Activated CD4-positive, alpha-beta memory T cell treated with anti-CD3 and anti-CD28 coated beads, Interleukin-2, amount 10 ng/mL, durations not matched to agents 7 days and 5 days (primary cell): Measurements from ENCODE around the gene TSPEAR. TPM values are rescaled to one million over a fixed set of nuclear protein-coding genes. Genes with fewer than 3 reads are reported as not detected.

ENCODE experiments used
- CTCF ChIA-PET: fragments of 350-600 bp; sonication (Branson Sonifier 250); formaldehyde crosslinking; loops from one replicate; lab custom pipeline; 2021; ENCODE audit warnings: antibody characterized with exemption, inconsistent platforms; lab: Charles Lee
- POLR2A ChIA-PET: fragments of 350-600 bp; sonication (Branson Sonifier 250); formaldehyde crosslinking; loops from one replicate; lab custom pipeline; 2021; ENCODE audit warnings: antibody characterized with exemption; lab: Charles Lee
- DNase-seq: peaks from one replicate; pipeline ENCODE4 v3.0.0-alpha.2; 2020
- H3K27ac Mint-ChIP-seq: one replicate; pipeline ENCODE4 v1.8.0; 2021; ENCODE audit warnings: mild to moderate bottlenecking, mixed read lengths
- H3K27me3 Mint-ChIP-seq: one replicate; pipeline ENCODE4 v1.8.0; 2021; ENCODE audit warnings: mixed read lengths
- H3K36me3 Mint-ChIP-seq: one replicate; pipeline ENCODE4 v1.8.0; 2021; ENCODE audit warnings: low read depth, mixed read lengths
- H3K4me1 Mint-ChIP-seq: one replicate; pipeline ENCODE4 v1.8.0; 2021; ENCODE audit warnings: mixed read lengths
- H3K4me3 Mint-ChIP-seq: one replicate; pipeline ENCODE4 v1.8.0; 2021; ENCODE audit warnings: mild to moderate bottlenecking, mixed read lengths
- H3K9me3 Mint-ChIP-seq: one replicate; pipeline ENCODE4 v1.8.0; 2021; ENCODE audit warnings: mixed read lengths
- total RNA-seq, 2 experiments: library from RNA; stranded (reverse); gene quantifications; one replicate each; pipeline ENCODE4 v1.2.3, GENCODE V29; 2021

The TSPEAR gene
- total RNA-seq, 2 experiments from 2014 or later = not detected

DNA sequence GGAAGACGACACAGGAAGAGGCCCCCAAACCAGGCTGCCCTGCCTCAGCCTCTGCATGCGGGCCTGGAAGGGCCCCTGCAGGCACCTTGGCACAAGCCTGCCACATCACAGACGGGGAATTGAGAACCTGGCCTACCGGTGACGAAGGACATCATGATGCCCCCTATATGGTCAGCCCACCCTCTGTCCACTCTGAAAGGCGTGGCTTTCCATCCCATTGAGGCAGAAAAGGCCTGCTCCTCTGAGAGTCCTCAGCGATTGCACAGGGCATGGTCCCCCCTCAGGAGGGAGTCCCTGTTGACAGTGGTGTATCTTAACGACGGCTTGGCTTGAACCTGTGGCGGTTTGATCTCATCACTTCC lies 182.8 kb downstream of the TSPEAR start:
- DNase-seq = no peak

DNA sequence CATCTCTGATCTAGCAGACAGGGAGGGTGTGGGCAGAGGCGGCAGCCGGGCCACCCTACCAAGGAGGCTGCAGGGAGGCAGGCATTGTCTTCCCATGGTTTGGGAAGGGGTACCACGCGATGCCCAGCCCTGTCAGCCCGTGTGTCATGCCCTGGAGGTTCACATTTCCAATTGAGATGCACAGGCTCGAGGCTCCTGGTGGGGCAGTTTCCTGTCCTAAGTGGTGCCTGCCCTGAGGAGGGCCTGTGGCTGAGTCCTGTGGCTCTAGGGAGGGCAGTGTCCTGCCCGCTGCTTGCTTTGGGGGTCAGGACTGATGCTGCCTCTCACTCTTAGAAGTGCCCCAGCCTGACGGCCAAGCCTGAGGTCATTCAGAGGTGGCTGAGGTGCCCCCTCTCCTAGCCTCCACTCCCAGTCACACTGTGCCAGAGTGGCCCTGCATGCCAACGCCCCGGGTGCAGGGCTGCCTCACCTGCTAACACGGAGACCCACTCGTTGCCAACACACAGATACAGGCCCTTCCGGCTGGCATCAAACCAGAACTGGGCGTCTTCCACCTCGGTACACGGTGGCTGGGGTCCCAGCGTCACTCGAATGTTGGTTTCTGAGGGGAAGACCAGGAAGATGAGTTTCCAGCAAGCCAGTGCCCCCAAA lies 183.3 kb downstream of the TSPEAR start:
- H3K4me1 Mint-ChIP-seq = no peaks in the 10 kb centered on the region
- H3K27me3 Mint-ChIP-seq = no peaks in the 10 kb centered on the region
- no peak for DNase-seq
- CTCF ChIA-PET = no interaction called here
- no peaks in the 10 kb centered on the region for H3K36me3 Mint-ChIP-seq
- H3K4me3 Mint-ChIP-seq = no peak overlapping the region
- H3K27ac Mint-ChIP-seq = no peak overlapping the region
- POLR2A ChIA-PET = no interaction called here
- H3K9me3 Mint-ChIP-seq = no peaks in the 10 kb centered on the region

More for the DNA sequence above, 182.8 kb downstream of the TSPEAR start:
- POLR2A ChIA-PET = no interaction called here
- no peaks in the 10 kb centered on the region for H3K4me1 Mint-ChIP-seq
- H3K27me3 Mint-ChIP-seq = no peaks in the 10 kb centered on the region
- H3K27ac Mint-ChIP-seq = no peak overlapping the region
- H3K9me3 Mint-ChIP-seq = no peaks in the 10 kb centered on the region
- CTCF ChIA-PET = no interaction called here
- H3K36me3 Mint-ChIP-seq = no peaks in the 10 kb centered on the region
- H3K4me3 Mint-ChIP-seq = no peak overlapping the region

DNA sequence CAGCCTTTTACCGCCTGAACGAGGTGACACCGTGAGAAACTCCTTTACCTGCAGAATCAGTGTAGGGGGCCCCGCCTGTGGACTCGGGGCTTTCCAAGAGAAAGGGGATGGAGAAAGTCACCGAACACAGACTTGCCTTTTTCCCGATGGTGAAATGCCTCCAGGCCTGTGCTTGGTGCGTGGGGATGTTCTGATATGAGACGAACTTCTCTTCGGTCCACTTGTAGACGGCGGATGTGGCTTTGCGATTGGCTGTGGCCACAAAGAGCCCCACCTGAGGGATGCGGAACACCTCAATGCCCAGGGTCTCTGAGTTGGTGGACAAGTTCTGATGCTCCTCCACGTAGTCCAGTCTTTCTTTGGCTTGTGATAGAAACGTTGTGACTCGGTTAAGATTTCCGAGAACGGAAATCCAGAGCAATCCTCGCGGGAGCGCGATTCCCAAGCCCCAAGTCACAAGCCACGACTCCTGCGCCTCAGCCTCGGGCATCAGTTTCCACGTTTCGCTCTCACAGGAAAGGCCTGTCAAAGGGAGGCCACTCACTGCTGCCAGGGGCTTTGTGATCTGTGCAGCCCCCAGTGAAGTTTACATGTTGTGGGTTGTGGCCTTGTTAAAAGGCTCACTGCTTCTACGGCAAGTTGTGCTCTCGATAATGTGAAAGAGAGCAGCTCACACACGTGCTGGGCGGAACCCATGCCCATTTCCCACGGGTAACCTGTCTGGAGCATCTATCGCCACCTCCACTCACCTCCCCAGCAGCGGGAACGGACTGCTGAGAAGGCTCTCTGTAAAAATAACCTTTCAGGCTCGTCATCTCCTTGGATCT lies 184.0 kb downstream of the TSPEAR start:
- ChIA-PET POLR2A (no interaction called here), CTCF (no interaction called here)
- Mint-ChIP-seq H3K4me3 (no peak overlapping the region), H3K36me3 (no peaks in the 10 kb centered on the region), H3K4me1 (no peaks in the 10 kb centered on the region), H3K27ac (no peak overlapping the region), H3K9me3 (no peaks in the 10 kb centered on the region), H3K27me3 (no peaks in the 10 kb centered on the region)
- DNase-seq = no peak

DNA sequence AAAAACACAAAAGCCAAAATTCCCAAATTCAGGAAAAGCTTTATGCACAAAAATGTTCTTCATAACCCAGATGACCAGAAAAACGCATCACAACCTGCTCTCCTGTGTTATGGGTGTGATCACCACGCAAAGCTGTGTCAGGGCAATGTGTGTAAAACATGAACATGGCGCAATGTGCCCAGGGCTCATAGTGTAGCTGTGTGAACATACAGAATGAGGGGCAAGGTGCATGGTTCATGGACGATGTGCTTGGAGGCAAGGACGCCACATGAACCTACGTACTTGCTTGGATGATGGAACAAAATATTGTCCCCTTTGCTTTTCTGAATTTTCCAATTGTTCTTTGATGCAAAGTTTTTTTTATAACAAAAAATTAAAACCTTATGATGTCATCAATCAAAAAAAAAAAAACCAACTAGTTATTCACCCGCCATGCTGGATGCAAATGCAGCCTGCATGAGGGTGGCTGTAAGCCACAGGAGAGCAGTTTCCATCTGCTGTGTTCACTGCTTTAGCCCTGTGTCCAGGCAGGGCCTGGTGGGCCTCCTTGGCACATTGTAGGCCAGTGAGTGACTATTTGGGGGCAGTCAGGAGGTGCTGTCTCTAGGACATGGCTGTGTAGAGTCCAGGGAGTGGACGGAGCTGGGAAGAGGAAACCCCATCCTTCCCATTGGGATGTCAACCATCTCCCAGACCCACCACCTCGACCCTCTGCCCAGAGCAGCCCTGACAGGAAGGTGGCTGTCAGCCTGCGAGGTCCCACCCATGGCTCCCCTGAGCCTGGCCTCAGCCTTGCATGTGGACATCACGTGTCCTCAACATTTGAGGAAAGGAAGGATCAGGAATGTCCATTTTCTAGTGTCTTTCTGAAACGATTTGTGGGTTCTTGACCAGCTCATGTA lies 185.0 kb downstream of the TSPEAR start:
- no peaks in the 10 kb centered on the region for H3K36me3 Mint-ChIP-seq
- no peak for DNase-seq
- POLR2A ChIA-PET = no interaction called here
- no peaks in the 10 kb centered on the region for H3K27me3 Mint-ChIP-seq
- no peak overlapping the region for H3K27ac Mint-ChIP-seq
- CTCF ChIA-PET = no interaction called here
- H3K4me3 Mint-ChIP-seq = no peak overlapping the region
- H3K4me1 Mint-ChIP-seq = no peaks in the 10 kb centered on the region
- H3K9me3 Mint-ChIP-seq = no peaks in the 10 kb centered on the region

DNA sequence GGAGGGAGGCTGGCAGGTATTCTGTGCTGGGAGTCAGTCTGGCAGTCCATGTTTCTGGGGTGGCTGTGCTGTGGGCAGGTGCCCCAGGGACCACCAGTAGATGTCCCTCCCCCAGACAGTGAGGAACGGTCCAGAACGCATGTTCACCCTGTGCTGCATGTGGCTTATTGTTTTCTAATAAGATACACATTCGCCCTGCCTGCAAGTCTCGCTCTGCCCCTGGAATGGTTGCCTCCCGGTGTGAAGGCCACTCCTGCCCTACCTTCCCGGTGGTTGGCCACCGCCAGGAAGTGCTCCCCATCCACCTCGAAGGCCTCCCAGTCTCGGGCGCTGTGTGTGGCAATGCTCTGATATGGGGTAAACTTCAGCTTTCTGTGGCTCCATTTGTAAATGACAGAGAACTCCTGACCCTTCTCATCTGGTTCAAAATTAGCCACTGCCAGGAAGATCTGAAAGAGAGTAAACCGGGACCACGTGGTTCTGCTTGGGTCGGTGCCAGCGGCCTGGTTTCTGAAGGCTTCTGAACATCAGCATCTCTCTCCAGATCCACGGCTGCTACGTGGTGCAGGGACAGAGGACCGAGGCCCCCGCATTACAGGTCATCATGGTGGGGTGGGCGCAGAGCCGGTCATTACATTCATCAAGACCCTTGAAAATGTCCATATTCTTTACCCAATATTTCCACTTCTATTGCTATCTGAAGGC lies 185.8 kb downstream of the TSPEAR start:
- POLR2A ChIA-PET = no interaction called here
- CTCF ChIA-PET = no interaction called here

DNA sequence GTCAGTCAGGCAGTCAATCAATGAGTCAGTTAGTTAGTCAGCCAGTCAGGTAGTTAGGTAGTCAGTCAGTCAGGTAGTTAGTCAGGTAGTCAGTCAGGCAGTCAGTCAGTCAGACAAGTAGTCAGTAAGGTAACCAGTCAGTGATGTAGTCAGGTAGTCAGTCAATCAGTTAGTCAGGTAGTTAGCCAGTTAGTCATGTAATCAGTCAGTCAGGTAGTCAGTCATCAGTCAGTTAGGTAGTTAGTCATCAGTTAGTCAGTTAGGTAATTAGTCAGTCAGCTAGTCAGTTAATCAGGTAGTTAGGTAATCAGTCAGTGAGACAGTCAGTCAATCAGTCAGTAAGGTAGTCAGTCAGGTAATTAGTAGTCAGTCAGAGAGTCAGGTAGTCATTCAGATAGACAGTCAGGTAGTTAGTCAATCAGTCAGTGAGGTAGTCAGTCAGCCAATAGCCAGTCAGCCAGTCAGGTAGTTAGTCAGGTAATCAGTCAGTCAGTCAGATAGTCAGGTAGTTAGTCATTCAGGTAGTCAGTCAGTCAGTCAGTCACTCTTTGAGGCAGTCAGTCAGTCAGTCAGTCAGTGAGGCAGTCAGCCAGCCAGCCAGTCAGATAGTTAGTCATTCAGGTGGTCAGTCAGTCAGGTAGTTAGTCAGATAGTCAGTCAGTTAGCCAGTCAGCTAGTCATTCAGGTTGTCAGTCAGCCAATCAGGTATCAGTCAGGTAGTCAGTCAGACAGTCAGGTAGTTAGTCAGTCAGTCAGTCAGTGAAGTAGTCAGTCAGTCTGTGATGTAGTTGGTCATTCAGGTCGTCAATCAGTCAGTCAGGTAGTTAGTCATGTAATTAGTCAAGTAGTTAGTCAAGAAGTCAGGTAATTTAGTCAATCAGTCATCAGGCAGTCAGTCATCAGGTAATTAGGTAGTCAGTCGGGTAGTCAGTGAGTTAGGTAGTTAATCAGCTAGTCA lies 186.7 kb downstream of the TSPEAR start:
- Mint-ChIP-seq H3K36me3 (no peaks in the 10 kb centered on the region), H3K27me3 (no peaks in the 10 kb centered on the region), H3K4me3 (no peak overlapping the region), H3K4me1 (no peaks in the 10 kb centered on the region), H3K9me3 (no peaks in the 10 kb centered on the region), H3K27ac (no peak overlapping the region)
- ChIA-PET POLR2A (no interaction called here), CTCF (no interaction called here)
- no peak for DNase-seq

More for the DNA sequence above, 185.8 kb downstream of the TSPEAR start:
- Mint-ChIP-seq H3K27ac (no peak overlapping the region), H3K4me3 (no peak overlapping the region), H3K36me3 (no peaks in the 10 kb centered on the region), H3K27me3 (no peaks in the 10 kb centered on the region), H3K4me1 (no peaks in the 10 kb centered on the region), H3K9me3 (no peaks in the 10 kb centered on the region)
- DNase-seq = no peak

DNA sequence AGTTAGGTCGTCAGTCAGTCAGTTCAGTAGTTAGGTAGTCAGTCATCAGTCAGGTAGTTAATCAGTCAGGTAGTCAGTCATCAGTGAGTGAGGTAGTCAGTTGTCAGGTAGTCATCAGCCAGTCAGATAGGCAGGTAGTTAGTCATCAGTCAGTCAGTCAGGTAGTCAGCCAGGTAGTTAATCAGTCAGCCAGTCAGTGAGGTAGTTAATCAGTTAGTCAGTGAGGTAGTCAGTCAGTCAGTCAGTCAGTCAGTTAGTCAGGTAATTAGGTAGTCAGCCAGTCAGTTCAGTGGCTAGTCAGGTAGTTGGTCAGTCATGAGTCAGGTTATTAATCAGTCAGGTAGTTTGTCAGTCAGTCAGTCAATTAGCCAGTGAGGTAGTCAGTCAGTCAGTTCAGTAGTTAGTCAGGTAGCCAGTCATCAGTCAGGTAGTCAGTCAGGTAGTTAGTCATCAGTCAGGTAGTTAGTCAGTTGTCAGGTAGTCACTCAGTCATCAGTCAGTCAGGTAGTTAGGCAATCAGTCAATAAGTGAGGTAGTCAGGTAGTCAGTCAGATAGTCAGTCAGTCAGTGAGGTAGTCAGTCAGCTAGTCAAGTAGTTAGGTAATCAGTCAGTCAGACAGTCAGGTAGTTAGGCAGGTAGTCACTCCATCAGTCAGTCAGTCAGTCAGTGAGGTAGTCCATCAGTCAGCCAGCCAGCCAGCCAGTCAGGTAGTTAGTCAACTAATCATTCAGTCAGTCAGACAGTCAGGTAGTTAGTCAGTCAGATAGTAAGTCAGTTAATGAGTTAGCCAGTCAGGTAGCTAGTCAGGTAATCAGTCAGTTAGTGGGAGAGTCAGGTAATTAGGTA lies 187.6 kb downstream of the TSPEAR start:
- Mint-ChIP-seq H3K27ac (no peak overlapping the region), H3K27me3 (no peaks in the 10 kb centered on the region), H3K4me1 (no peaks in the 10 kb centered on the region), H3K36me3 (no peaks in the 10 kb centered on the region), H3K9me3 (no peaks in the 10 kb centered on the region), H3K4me3 (no peak overlapping the region)
- CTCF ChIA-PET = no interaction called here
- no peak for DNase-seq
- POLR2A ChIA-PET = no interaction called here

DNA sequence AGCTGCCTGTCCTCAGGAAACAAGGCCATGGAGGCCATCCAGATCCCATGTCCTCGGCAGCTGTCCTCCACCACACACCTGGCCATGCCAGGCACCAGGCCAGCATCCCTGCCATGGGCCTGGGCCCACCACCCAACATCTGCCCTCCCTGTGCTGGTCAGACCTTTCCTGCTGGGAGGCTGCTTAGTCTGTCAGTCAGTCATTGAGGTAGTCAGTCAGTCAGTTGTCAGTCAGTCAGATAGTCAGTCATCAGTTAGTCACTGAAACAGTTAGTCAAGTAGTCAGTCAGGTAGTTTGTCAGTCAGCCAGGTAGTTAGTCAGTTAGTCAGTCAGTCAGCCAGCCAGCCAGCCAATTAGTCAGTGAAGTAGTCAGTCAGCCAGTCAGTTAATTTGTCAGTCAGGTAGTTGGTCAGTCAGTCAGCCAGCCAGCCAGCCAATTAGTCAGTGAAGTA lies 188.6 kb downstream of the TSPEAR start:
- no peaks in the 10 kb centered on the region for H3K27me3 Mint-ChIP-seq
- no peaks in the 10 kb centered on the region for H3K36me3 Mint-ChIP-seq
- no peak overlapping the region for H3K27ac Mint-ChIP-seq
- no peak for DNase-seq
- no peaks in the 10 kb centered on the region for H3K4me1 Mint-ChIP-seq
- ChIA-PET CTCF (no interaction called here), POLR2A (no interaction called here)
- H3K9me3 Mint-ChIP-seq = no peaks in the 10 kb centered on the region
- H3K4me3 Mint-ChIP-seq = no peak overlapping the region

DNA sequence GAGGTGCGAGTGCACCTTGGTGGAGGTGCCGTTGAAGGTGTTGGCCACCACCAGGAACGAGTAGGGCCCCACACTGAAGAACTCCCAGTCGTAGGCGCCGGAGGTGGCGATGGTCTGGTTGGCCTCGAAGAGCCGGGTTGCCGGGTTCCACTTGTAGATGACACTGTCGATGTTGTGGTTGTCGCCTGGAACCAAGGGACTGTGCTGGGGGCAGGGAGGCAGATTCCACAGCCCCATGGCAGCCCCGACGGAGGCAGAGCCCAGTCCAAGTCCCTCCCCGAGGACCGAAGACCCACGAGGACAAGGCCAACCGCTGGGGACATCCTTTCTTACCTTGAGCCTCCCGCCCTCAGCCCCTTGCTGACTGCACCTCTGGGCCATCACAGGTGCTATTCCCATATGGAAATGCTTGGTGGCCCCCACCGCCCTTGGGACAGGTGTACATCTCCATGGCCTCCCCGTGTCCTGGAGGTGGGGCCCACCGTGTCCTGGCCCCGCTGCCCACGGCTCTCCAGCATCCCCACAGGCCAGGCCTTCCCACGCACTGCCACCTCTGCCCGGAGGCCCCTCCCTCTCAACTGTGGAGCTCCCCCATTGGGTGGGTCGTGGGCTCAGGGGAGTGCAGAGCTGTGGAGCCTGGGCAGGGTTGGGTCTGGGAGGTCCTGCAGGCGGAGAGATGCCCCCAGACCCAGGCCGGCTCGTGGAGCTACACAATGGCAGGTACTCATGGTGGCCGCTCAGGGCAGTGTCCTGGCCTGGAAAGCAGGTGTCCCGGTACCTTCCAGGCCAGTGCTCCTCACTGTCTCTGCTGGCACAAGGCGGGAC lies 189.2 kb downstream of the TSPEAR start:
- CTCF ChIA-PET = no interaction called here
- Mint-ChIP-seq H3K27me3 (no peaks in the 10 kb centered on the region), H3K27ac (no peak overlapping the region), H3K4me1 (no peaks in the 10 kb centered on the region), H3K4me3 (no peak overlapping the region), H3K36me3 (no peaks in the 10 kb centered on the region), H3K9me3 (no peaks in the 10 kb centered on the region)
- POLR2A ChIA-PET = no interaction called here
- DNase-seq = no peak

DNA sequence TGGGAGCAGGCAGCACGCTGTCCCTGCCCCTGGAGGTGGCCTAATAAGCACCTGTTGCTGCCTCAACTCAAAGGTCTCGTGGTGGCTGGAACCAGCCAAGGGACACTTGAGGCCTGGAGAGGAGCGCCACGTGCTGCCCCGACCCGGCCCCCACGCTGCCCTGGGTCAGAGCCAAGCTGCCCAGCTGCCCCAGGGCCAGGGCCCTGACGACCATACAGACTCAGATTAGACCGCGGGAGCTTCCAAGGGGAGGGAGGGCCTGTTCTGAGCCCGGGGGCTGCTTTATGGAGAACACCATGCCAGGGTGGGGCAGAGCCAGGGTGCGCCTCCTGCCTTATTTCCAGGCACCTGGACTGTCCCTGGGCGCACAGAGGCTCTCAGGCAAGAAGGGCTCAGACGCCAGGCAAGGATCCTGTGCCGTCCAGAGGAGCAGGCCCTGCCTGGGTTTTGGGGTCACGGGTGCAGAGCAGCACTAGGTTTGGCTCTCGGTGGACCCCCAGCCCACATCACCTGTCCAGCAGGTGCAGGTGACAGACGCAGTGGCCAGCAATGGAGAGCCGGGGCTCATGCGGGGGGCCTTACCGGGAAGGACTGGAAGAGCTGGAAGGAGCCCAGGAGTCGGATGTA lies 190.0 kb downstream of the TSPEAR start:
- POLR2A ChIA-PET = no interaction called here

More for the DNA sequence above, 190.0 kb downstream of the TSPEAR start:
- H3K27me3 Mint-ChIP-seq = no peaks in the 10 kb centered on the region
- no peaks in the 10 kb centered on the region for H3K4me1 Mint-ChIP-seq
- no peak overlapping the region for H3K4me3 Mint-ChIP-seq
- no peaks in the 10 kb centered on the region for H3K9me3 Mint-ChIP-seq
- CTCF ChIA-PET = no interaction called here
- no peak for DNase-seq
- H3K27ac Mint-ChIP-seq = no peak overlapping the region
- H3K36me3 Mint-ChIP-seq = no peaks in the 10 kb centered on the region
